ENCODE data around the gene SPINT2.
A peak's percentile ranks its signal among the peaks of the same experiment; 100 is the strongest.

Gene SPINT2

DNA sequence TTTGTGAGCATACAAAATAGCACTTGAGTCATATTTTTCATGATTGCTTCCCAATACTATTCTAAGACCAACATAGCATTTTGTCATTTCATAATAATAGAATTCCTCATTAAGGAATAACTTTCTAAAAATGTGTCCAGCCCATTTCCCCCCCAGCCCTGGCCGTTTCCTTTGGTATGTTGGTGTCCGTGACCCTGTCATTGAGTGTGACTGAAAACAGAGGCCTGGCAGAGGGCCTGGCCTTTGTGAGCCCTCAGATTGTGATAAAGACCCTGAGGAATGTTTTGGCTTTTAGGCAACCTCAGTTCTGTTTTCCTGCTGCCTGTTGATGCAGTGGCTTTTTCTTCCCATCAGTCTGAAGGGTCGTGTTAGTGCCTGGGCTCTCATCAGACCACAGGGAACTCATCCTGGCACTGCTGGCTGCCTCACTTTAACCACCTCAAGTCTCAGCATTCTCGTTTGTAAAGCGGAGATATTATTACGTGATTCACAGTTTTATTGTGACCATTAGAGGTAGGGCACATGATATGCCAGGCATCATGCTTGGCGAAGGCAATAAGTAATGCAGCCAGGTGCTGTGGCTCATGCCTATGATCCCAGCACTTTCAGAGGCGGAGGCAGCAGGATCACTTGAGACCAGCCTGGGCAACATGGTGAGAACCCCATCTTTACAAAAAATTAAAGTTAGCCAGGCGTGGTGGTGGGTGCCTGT lies 13.8 kb downstream of the SPINT2 start:
- H2AFZ ChIP-seq (ENCODE audit: low read length), result no peak overlapping the region
- H3K4me3 ChIP-seq (ENCODE audit: low read depth, low read length, poor library complexity, severe bottlenecking), result no peak overlapping the region
- peak overlapping the region; percentile 3 for H3K27ac ChIP-seq (ENCODE audit: low read depth, low read length, poor library complexity, severe bottlenecking)
- H3K4me2 ChIP-seq (ENCODE audit: low read length), result no peak overlapping the region
- no peaks in the 10 kb centered on the region for H4K20me1 ChIP-seq (ENCODE audit: insufficient read depth, low read length)
- no peaks in the 10 kb centered on the region for H3K9me2 ChIP-seq (ENCODE audit: low read depth, low read length)
- no peaks in the 10 kb centered on the region for H3K9me3 ChIP-seq (ENCODE audit: low read length)
- no peak for TF ChIP-seq EZH2 (IDR thresholded peaks at IDR 0.05; ENCODE audit: borderline replicate concordance, low read length)
- TF ChIP-seq, protein P1, sequence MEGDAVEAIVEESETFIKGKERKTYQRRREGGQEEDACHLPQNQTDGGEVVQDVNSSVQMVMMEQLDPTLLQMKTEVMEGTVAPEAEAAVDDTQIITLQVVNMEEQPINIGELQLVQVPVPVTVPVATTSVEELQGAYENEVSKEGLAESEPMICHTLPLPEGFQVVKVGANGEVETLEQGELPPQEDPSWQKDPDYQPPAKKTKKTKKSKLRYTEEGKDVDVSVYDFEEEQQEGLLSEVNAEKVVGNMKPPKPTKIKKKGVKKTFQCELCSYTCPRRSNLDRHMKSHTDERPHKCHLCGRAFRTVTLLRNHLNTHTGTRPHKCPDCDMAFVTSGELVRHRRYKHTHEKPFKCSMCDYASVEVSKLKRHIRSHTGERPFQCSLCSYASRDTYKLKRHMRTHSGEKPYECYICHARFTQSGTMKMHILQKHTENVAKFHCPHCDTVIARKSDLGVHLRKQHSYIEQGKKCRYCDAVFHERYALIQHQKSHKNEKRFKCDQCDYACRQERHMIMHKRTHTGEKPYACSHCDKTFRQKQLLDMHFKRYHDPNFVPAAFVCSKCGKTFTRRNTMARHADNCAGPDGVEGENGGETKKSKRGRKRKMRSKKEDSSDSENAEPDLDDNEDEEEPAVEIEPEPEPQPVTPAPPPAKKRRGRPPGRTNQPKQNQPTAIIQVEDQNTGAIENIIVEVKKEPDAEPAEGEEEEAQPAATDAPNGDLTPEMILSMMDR (IDR thresholded peaks at IDR 0.05; ENCODE audit: low read length), result no peak
- peaks cover 35% of the 10 kb centered on the region for H3K79me2 ChIP-seq (ENCODE audit: insufficient read depth, low read length)
- no peak overlapping the region for H3K9ac ChIP-seq (ENCODE audit: low read length)
- H3K27me3 ChIP-seq (ENCODE audit: insufficient read depth, low read length), result no peaks in the 10 kb centered on the region
- no peaks in the 10 kb centered on the region for H3F3A ChIP-seq (ENCODE audit: insufficient read depth, low read length)
- peaks cover 20% of the 10 kb centered on the region for H3K4me1 ChIP-seq (ENCODE audit: insufficient read depth, low read length, severe bottlenecking)
- H3K36me3 ChIP-seq (ENCODE audit: insufficient read depth, low read length), result peaks cover 11% of the 10 kb centered on the region; the same call in 1 of the 2 replicates

DNA sequence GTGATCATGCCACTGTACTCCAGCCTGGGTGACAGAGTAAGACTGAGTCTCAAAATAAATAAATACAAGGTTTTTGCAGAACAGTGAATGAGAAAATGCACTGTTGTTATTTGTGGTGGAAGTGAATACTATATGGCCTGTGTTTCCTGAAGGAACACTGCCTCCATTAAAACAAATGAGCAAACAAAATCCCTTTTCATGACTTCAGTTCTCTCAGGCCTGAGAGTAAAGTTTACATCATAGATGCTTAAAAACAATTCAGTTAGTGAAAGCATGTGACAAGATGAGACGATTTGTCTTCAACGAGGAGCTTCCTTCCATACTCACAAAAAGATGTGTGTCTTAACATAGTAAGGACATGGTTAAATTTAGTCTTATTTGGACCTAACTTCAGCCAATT lies 14.4 kb downstream of the SPINT2 start:
- H3K79me2 ChIP-seq (ENCODE audit: insufficient read depth, low read length), result peaks cover 29% of the 10 kb centered on the region
- peak overlapping the region; percentile 3 for H3K27ac ChIP-seq (ENCODE audit: low read depth, low read length, poor library complexity, severe bottlenecking)
- H3K4me1 ChIP-seq (ENCODE audit: insufficient read depth, low read length, severe bottlenecking), result peaks cover 20% of the 10 kb centered on the region

DNA sequence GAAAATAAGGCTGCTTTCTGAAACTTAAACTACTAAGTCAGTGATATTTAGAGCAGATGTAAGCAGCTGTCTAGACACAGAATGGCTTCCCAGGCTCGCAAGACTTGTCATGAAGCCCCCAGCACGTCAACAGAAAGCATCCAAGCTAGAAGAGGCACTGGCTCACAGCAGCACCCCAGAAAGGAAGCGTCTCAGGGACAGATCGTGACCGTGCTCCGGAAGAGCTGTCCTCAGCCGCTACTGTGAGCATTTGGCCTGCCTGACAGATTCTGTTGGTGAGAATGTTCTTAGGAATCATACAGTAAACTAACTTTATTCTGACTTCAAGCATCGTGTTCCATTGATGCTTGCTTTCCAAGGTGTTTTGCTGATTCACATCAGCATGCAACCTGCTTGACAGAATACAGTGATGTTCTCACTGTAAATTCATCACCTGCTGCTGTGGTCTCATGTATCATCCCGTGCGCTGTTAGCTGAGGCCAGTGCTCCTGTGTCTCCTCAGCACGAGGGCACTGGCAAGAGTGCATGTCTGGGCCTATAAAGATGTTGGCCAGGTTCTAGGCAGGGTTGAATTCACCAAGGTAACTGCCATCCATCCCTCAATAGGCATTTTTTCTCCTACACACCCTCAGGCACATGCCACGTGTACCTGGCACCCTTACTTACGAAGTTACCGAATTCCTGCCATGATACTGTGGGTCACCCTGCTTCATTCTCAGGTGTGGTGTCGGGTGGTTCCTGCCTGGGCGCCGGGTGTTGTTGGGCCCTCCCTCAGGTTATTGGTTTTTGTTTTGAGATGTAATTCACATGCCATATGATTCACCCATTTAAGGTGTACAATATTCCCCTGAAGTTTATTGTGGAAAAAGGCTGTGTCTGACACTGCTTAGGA lies 15.9 kb downstream of the SPINT2 start:
- Histone ChIP-seq H3K9ac (ENCODE audit: low read length) (no peak overlapping the region; the same call in 1 of the 2 replicates), H2AFZ (ENCODE audit: low read length) (no peak overlapping the region), H3K9me2 (ENCODE audit: low read depth, low read length) (no peaks in the 10 kb centered on the region), H3K79me2 (ENCODE audit: insufficient read depth, low read length) (peaks cover 17% of the 10 kb centered on the region), H3K9me3 (ENCODE audit: low read length) (no peaks in the 10 kb centered on the region), H3K4me1 (ENCODE audit: insufficient read depth, low read length, severe bottlenecking) (peaks cover 30% of the 10 kb centered on the region), H4K20me1 (ENCODE audit: insufficient read depth, low read length) (no peaks in the 10 kb centered on the region), H3K4me3 (ENCODE audit: low read depth, low read length, poor library complexity, severe bottlenecking) (no peak overlapping the region), H3K36me3 (ENCODE audit: insufficient read depth, low read length) (peaks cover 22% of the 10 kb centered on the region; the same call in 1 of the 2 replicates), H3K27me3 (ENCODE audit: insufficient read depth, low read length) (no peaks in the 10 kb centered on the region), H3K4me2 (ENCODE audit: low read length) (no peak overlapping the region; the same call in 1 of the 2 replicates), H3F3A (ENCODE audit: insufficient read depth, low read length) (no peaks in the 10 kb centered on the region), H3K27ac (ENCODE audit: low read depth, low read length, poor library complexity, severe bottlenecking) (peak overlapping the region; percentile 43)
- TF ChIP-seq, protein P1 (IDR thresholded peaks at IDR 0.05; ENCODE audit: low read length), result no peak
- TF ChIP-seq EZH2 (IDR thresholded peaks at IDR 0.05; ENCODE audit: borderline replicate concordance, low read length), result no peak

More for the DNA sequence above, 14.4 kb downstream of the SPINT2 start:
- H3K4me3 ChIP-seq (ENCODE audit: low read depth, low read length, poor library complexity, severe bottlenecking), result no peak overlapping the region
- no peaks in the 10 kb centered on the region for H3F3A ChIP-seq (ENCODE audit: insufficient read depth, low read length)
- no peaks in the 10 kb centered on the region for H4K20me1 ChIP-seq (ENCODE audit: insufficient read depth, low read length)
- peaks cover 14% of the 10 kb centered on the region; the same call in 1 of the 2 replicates for H3K36me3 ChIP-seq (ENCODE audit: insufficient read depth, low read length)
- H3K27me3 ChIP-seq (ENCODE audit: insufficient read depth, low read length), result no peaks in the 10 kb centered on the region
- no peaks in the 10 kb centered on the region for H3K9me3 ChIP-seq (ENCODE audit: low read length)
- H3K4me2 ChIP-seq (ENCODE audit: low read length), result no peak overlapping the region
- no peaks in the 10 kb centered on the region for H3K9me2 ChIP-seq (ENCODE audit: low read depth, low read length)
- TF ChIP-seq, protein P1 (IDR thresholded peaks at IDR 0.05; ENCODE audit: low read length), result no peak
- no peak for TF ChIP-seq EZH2 (IDR thresholded peaks at IDR 0.05; ENCODE audit: borderline replicate concordance, low read length)
- H2AFZ ChIP-seq (ENCODE audit: low read length), result no peak overlapping the region
- H3K9ac ChIP-seq (ENCODE audit: low read length), result no peak overlapping the region

Measured in OCI-LY1 (cell line).